Keratinocyte (primary cell): Measurements from ENCODE around the gene CCNDBP1.

Experiments
- EZH2 ChIP-seq: IDR thresholded peaks from one replicate; pipeline ENCODE4 v1.6.1; 2012; ENCODE audit warnings: inconsistent platforms, mild to moderate bottlenecking, low read length, moderate library complexity
- TF ChIP-seq, protein P1 (sequence below), 3 experiments: IDR thresholded peaks in 1 of 3; conservative IDR thresholded peaks in 1 of 3; optimal IDR thresholded peaks in 1 of 3; 2 replicates in 2 of 3; 3 replicates in 1 of 3; pipeline versions ENCODE3 to v1.5.1; 2011; ENCODE audit warnings: low read length in 3 of 3, mild to moderate bottlenecking in 3 of 3, moderate library complexity in 2 of 3, control low read depth in 1 of 3, inconsistent platforms in 1 of 3; ENCODE audit not compliant: insufficient read depth in 2 of 3; ENCODE audit errors: extremely low read depth in 1 of 3

DNA sequence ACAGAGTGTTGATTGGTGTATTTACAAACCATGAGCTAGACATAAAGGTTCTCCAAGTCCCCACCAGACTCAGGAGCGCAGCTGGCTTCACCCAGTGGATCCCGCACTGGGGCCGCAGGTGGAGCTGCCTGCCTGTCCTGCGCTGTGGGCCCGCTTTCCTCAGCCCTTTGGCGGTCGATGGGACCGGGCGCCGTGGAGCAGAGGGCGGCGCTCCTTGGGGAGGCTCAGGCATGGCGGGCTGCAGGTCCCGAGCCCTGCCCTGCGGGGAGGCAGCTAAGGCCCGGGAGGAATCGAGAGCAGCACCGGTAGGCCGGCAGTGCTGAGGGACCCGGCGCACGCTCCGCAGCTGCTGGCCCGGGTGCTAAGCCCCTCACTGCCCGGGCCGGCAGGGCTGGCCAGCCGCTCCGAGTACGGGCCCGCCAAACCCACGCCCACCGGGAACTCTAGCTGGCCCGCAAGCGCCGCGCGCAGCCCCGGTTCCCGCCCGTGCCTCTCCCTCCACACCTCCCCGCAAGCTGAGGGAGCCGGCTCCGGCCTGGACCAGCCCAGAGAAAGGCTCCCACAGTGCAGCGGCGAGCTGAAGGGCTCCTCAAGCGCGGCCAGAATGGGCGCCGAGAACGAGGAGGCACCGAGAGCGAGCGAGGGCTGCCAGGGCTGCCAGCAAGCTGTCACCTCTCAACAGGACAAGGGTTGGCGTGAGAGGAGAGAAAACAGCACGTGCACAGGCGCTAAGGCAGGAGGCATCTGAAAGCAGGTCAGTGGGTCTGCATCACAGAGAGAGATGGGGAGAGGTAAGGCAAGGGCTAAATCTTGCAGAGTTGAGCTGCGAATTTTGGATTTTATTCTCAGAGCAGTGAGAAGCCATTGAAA lies 41.5 kb downstream of the CCNDBP1 start:
- TF ChIP-seq EZH2: no peak
- TF ChIP-seq, protein P1, sequence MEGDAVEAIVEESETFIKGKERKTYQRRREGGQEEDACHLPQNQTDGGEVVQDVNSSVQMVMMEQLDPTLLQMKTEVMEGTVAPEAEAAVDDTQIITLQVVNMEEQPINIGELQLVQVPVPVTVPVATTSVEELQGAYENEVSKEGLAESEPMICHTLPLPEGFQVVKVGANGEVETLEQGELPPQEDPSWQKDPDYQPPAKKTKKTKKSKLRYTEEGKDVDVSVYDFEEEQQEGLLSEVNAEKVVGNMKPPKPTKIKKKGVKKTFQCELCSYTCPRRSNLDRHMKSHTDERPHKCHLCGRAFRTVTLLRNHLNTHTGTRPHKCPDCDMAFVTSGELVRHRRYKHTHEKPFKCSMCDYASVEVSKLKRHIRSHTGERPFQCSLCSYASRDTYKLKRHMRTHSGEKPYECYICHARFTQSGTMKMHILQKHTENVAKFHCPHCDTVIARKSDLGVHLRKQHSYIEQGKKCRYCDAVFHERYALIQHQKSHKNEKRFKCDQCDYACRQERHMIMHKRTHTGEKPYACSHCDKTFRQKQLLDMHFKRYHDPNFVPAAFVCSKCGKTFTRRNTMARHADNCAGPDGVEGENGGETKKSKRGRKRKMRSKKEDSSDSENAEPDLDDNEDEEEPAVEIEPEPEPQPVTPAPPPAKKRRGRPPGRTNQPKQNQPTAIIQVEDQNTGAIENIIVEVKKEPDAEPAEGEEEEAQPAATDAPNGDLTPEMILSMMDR (optimal IDR thresholded peaks at IDR 0.05 in 1 of 3, IDR thresholded peaks at IDR 0.05 in 1 of 3, conservative IDR thresholded peaks at IDR 0.05 in 1 of 3; ENCODE audit: extremely low read depth in 1 of 3, insufficient read depth in 2 of 3, low read length in 3 of 3): no peak
